Choroid plexus epithelial cell (primary cell): ENCODE data around the gene WNT3A.

Experiments
- DNase-seq: peaks from one replicate; pipeline ENCODE4 v3.0.0-alpha.2; 2010; ENCODE audit warnings: low read depth
- H3K4me3 ChIP-seq: 2 replicates; pipeline ENCODE4 v1.5.1; 2011; ENCODE audit warnings: low read depth, mild to moderate bottlenecking, control low read depth, low read length, moderate library complexity
- CTCF ChIP-seq: conservative IDR thresholded peaks from 2 replicates; pipeline ENCODE4 v1.5.1; 2011; ENCODE audit warnings: low read depth, mild to moderate bottlenecking, control low read depth, inconsistent platforms, low read length, moderate library complexity

WNT3A gene

GRCh38 chr1:228039006-228039903 lies 32.5 kb downstream of the WNT3A start:
- TF ChIP-seq CTCF = no peak
- no peak for DNase-seq
- no peak overlapping the region for H3K4me3 ChIP-seq

- H3K4me3 ChIP-seq = no peak overlapping the region
- TF ChIP-seq CTCF = no peak
- DNase-seq = no peak
These were observed 33.2 kb downstream of the WNT3A start for GRCh38 chr1:228039986-228040385.

- TF ChIP-seq CTCF = no peak
- no peak overlapping the region for H3K4me3 ChIP-seq
- DNase-seq = no peak
These were observed 34.5 kb downstream of the WNT3A start for GRCh38 chr1:228041316-228041715.

GRCh38 chr1:228042508-228042907 lies 35.7 kb downstream of the WNT3A start:
- H3K4me3 ChIP-seq = no peak overlapping the region
- DNase-seq = no peak
- TF ChIP-seq CTCF = no peak

- no peak overlapping the region for H3K4me3 ChIP-seq
- no peak for DNase-seq
- TF ChIP-seq CTCF = no peak
These were observed 36.6 kb downstream of the WNT3A start for GRCh38 chr1:228043281-228043848.

GRCh38 chr1:228044961-228045360 lies 38.2 kb downstream of the WNT3A start:
- no peak overlapping the region for H3K4me3 ChIP-seq
- no peak for TF ChIP-seq CTCF
- no peak for DNase-seq
